H7 (cell line): Measurements from ENCODE around the gene PTPRCAP. TPM values are rescaled to one million over a fixed set of nuclear protein-coding genes. Genes with fewer than 3 reads are reported as not detected.
"Not testable (repeated sequence)": the region's sequence is repeated elsewhere in the genome, so short reads cannot be mapped to it uniquely, and the experiment has no call there.

Experiments
- DNase-seq: peaks from one replicate; pipeline ENCODE4 v3.0.0; 2012
- H3K27me3 ChIP-seq: 2 replicates; pipeline ENCODE4 v1.6.0; 2011; ENCODE audit warnings: mild to moderate bottlenecking, low read length; ENCODE audit not compliant: control insufficient read depth, insufficient read depth
- H3K36me3 ChIP-seq: replicated peaks from 2 replicates; pipeline ENCODE4 v1.5.1; 2011; ENCODE audit warnings: low read length; ENCODE audit not compliant: control insufficient read depth, insufficient read depth
- H3K4me3 ChIP-seq: 2 replicates; pipeline ENCODE4 v1.5.1; 2011; ENCODE audit warnings: low read depth, mild to moderate bottlenecking, control low read depth, low read length, moderate library complexity; ENCODE audit not compliant: insufficient read depth
- total RNA-seq: library from RNA; depleted of rRNA; stranded (reverse); fragments of >200 nt; shearing (Covaris generic); gene quantifications from 2 replicates; pipeline ENCODE4 v1.2.3, GENCODE V29; 2014

PTPRCAP gene
- total RNA-seq, 1 experiment from 2014 or later, result 2.6 TPM

- no peak for DNase-seq
- Histone ChIP-seq H3K36me3 (peaks cover 12% of the 10 kb centered on the region), H3K27me3 (no peaks in the 10 kb centered on the region), H3K4me3 (peak overlapping the region; percentile 98)
Measured at GRCh38 chr11:67429038-67429668, 8.3 kb downstream of the PTPRCAP start.

DNA sequence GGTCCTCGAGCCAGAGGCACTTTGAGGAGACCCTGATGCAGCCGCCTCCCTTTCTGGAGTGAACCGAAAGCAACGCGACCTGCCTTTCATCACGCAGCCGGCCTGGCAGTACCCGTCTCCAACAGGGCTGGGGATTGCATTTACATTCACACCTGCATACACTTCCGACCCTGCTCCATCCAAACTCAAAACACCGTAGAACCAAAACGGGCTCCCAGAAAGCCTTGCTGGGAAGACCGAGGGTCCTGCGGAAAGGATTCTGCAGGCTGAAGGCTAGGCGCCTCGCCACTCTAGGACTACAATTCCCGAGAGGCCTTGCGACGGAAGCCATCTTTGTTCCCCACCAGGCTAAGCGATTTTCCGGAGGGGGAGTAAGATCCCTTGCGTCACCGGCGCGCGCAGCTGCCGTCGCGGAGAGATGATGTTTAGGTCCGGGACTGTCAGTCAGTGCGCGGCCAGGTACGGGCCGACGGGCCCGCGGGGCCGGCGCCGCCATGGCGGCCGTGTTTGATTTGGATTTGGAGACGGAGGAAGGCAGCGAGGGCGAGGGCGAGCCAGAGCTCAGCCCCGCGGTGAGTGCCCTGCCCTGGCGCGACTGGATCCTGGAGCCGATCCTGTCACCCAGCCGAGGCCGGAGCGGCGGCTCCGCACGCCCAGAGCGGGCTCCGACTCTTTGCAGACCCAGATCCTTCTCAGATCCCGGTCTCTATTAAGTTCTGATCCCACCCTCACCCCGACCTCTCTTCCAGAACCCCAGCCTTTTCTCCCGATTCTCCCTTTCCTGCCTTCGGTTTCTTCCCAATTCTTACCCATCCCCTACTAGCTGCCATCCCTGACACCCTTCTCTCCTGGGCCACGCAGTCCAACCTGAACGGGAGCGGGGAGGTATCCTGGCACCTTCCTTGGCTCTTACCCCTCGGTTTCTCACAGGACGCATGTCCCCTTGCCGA is 9.2 kb downstream of the PTPRCAP start, which contains the start of gene RPS6KB2:
Gene RPS6KB2, plus strand, starts transcription at position 443 of the 950 bp plus-strand sequence. Its CDS starts 52 bp downstream, at position 495.
- peak within 1 kb of the TSS; percentile 98 for H3K4me3 ChIP-seq
- peaks cover 12% of the 10 kb centered on the region for H3K36me3 ChIP-seq
- H3K27me3 ChIP-seq, result no peaks in the 10 kb centered on the region
- peak; percentile 100 for DNase-seq

GRCh38 chr11:67427364-67427859 is 10.1 kb downstream of the PTPRCAP start:
- DNase-seq, H3K27me3 ChIP-seq: not testable (repeated sequence)
- H3K36me3 ChIP-seq, result peaks cover 10% of the 10 kb centered on the region
- H3K4me3 ChIP-seq, result peak overlapping the region; percentile 98

DNA sequence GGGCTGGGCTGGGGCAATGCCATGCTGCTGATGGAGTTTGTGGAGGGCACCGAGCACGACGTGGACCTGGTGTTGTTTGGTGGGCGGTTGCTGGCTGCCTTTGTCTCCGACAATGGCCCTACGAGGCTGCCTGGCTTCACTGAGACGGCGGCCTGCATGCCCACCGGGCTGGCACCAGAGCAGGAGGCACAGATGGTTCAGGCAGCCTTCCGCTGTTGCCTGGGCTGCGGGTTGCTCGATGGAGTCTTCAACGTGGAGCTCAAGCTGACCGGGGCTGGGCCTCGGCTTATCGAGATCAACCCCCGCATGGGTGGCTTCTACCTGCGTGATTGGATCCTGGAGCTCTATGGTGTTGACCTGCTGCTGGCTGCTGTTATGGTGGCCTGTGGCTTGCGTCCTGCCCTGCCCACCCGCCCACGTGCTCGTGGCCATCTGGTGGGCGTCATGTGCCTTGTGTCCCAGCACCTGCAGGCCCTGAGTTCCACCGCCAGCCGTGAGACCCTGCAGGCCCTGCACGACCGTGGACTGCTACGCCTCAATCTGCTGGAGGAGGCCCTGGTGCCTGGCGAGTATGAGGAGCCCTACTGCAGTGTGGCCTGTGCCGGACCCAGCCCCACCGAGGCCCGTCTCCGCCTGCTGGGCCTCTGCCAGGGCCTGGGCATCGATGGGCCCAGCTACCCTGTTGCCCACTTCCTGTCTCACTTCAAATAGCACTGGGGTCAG is 13.4 kb downstream of the PTPRCAP start:
- no peak for DNase-seq
- no peaks in the 10 kb centered on the region for H3K36me3 ChIP-seq

DNA sequence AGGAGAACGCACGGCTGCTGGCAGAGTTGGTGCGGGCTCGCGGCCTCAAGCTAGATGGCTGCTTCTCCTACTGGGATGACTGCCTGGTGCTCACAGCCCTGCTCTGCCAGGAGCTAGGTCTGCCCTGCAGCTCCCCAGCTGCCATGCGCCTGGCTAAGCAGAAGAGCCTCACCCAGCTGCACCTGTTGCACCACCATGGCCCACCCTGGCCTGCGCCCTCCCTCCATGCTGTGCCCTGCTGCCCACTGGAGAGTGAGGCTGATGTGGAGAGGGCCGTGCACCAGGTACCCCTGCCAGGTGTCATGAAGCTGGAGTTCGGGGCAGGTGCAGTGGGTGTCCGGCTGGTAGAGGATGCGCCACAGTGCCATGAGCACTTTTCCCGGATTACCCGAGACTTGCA is 14.0 kb downstream of the PTPRCAP start:
- no peak overlapping the region for H3K4me3 ChIP-seq
- no peak for DNase-seq
- H3K27me3 ChIP-seq, result peaks cover 7% of the 10 kb centered on the region
- no peaks in the 10 kb centered on the region for H3K36me3 ChIP-seq

More for the DNA sequence above, 13.4 kb downstream of the PTPRCAP start:
- no peak overlapping the region for H3K4me3 ChIP-seq
- H3K27me3 ChIP-seq, result peaks cover 7% of the 10 kb centered on the region

GRCh38 chr11:67422891-67423290 is 14.6 kb downstream of the PTPRCAP start:
- peaks cover 7% of the 10 kb centered on the region for H3K27me3 ChIP-seq
- no peaks in the 10 kb centered on the region for H3K36me3 ChIP-seq
- peak; percentile 74 for DNase-seq
- H3K4me3 ChIP-seq, result no peak overlapping the region

DNA sequence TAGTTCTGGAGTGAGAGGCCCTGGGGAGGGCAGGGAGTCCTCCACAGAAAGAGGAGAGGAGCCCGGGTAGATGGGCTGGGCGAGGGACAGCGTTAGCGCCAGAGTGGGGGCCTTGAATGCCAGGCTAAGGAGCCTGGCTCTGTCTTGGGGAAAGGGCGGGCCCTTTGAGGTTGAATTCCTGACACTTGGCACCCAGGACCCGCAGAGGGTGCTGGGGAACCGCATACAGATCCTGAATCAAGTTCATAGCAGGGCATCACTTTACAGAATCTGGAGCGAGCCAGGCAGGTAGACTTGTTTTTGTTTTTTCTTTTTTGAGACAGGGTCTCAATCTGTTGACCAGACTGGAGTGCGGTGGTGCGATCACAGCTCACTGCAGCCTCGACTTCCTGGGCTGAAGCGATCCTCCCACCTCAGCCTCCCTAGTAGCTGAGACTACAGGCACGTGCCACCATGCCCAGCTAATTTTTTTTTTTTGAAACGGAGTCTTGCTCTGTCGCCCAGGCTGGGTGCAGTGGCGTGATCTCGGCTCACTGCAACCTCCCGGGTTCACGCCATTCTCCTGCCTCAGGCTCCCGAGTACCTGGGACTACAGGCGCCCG is 16.0 kb downstream of the PTPRCAP start:
- Histone ChIP-seq H3K27me3 (peaks cover 7% of the 10 kb centered on the region), H3K36me3 (no peaks in the 10 kb centered on the region), H3K4me3 (peak overlapping the region; percentile 25; the same call in 1 of the 2 replicates)
- DNase-seq, result no peak

- Histone ChIP-seq H3K36me3 (no peaks in the 10 kb centered on the region), H3K4me3 (peak overlapping the region; percentile 44), H3K27me3 (peaks cover 9% of the 10 kb centered on the region)
- peak; percentile 100 for DNase-seq
Measured at GRCh38 chr11:67420646-67421429, 16.6 kb downstream of the PTPRCAP start.

DNA sequence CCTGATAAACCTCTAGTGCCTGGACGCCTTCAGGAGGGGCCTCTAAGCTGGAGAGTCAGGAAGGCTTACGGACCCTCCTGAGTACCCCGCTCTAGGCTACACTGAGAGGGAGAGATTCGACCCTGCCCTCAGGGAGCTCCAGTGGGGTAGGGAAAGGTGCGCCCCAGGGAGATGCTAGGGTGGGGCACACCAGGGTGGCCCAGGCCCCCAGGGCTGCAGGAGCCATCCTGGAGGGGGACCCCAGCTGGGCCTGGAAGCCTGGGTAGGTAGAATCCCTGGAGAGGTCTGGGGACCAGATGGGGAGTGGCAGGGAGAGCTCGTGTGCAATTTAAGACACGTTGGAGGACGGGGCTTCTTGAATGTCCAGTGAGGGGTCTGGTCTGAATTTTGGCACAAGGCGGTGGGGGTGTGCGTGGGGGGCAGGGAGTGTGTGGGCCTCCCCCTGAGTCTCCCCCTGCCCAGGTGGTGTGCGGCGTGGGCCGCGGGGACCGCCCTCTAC is 17.3 kb downstream of the PTPRCAP start:
- no peak for DNase-seq
- peak overlapping the region; percentile 44 for H3K4me3 ChIP-seq
- peaks cover 10% of the 10 kb centered on the region for H3K27me3 ChIP-seq

DNA sequence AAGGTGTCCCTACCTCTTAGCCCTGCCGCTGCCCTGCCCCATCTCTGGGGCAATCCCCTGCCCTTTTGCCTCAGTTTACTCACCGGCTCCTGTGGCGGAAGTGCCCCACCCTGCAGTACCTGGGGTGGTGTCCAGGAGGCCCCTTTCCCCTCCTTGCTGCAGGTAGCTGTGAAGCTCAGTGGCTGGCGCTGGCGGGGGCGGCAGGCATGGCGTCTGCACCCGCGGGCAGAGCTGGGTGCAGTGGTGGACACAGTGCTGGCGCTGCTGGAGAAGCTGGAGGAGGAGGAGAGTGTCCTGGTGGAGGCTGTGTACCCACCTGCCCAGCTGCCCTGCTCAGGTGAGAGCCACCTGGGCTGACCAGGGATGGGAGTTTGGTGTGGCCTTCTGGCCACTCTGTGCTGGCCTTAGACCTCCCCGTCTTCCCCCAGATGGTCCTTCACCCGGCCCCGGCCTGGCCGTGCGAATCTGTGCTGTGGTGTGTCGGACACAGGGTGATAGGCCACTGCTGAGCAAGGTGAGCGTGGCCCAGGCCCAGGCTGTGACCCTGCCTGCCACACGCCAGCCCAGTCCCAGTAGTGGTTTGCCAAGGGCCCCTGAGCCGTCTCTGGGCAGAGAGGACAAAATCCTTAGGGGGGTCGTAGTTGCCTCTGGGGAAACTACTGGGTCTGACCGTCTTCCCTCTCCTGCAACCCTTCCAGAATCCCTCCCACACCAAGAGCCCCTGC is 18.0 kb downstream of the PTPRCAP start:
- H3K4me3 ChIP-seq, result no peak overlapping the region
- no peak for DNase-seq

More for the DNA sequence above, 17.3 kb downstream of the PTPRCAP start:
- no peaks in the 10 kb centered on the region for H3K36me3 ChIP-seq

GRCh38 chr11:67418476-67419281 is 18.8 kb downstream of the PTPRCAP start:
- H3K36me3 ChIP-seq, result no peaks in the 10 kb centered on the region
- DNase-seq, result no peak
- no peak overlapping the region for H3K4me3 ChIP-seq
- H3K27me3 ChIP-seq, result peaks cover 15% of the 10 kb centered on the region

More for the DNA sequence above, 18.0 kb downstream of the PTPRCAP start:
- Histone ChIP-seq H3K36me3 (no peaks in the 10 kb centered on the region), H3K27me3 (peaks cover 15% of the 10 kb centered on the region)

GRCh38 chr11:67417425-67417824 is 20.1 kb downstream of the PTPRCAP start:
- Histone ChIP-seq H3K36me3 (no peaks in the 10 kb centered on the region), H3K27me3 (peaks cover 15% of the 10 kb centered on the region), H3K4me3 (no peak overlapping the region)
- no peak for DNase-seq
